Measurements from ENCODE around the gene WEE2.

- TF ChIP-seq CTCF (IDR thresholded peaks at IDR 0.05; ENCODE audit: insufficient read depth, low read length, poor library complexity, severe bottlenecking) (no peak), EZH2phosphoT487 (conservative IDR thresholded peaks at IDR 0.05; ENCODE audit: low read length) (no peak)
These were observed 29.1 kb downstream of the WEE2 start for GRCh38 chr7:141737118-141737835.
